Subcutaneous adipose tissue (tissue), 4 donors: ENCODE measurements around the gene CFAP43. TPM values are rescaled to one million over a fixed set of nuclear protein-coding genes. Genes with fewer than 3 reads are reported as not detected.

ENCODE experiments used
- total RNA-seq, 4 donors: library from RNA; depleted of rRNA; stranded (reverse); fragments of >200 nt; gene quantifications; one replicate each; pipeline ENCODE4 v1.1.0, GENCODE V29; 2016
- TF ChIP-seq, protein P1 (sequence below): fragments of 450-650 bp; IDR thresholded peaks from one replicate; pipeline ENCODE4 v1.5.1; 2016; ENCODE audit warnings: low read depth, mild to moderate bottlenecking, control low read depth, antibody characterized with exemption, moderate library complexity

CFAP43 gene
- total RNA-seq, 4 donors from 2014 or later = 0.19 TPM; not detected in 3

DNA sequence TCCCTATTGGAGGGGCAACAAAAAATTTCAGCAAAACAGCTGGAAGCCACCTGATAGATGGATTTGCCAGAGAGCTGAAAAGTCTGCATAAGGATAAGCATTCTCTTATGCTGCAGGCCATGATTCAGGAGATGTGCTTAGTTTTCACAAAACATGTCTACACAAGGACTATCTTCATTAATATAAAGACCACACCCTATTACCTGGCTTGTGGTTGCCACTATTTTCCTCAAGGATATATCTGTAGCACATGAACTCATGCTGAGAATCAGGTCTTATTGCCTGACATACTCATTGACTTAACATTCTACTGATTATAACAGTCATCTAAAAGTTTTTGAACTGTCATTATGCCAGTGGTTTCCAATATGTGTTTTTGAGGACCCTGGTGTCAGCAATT, 139.4 kb downstream of the CFAP43 start:
- TF ChIP-seq, protein P1, sequence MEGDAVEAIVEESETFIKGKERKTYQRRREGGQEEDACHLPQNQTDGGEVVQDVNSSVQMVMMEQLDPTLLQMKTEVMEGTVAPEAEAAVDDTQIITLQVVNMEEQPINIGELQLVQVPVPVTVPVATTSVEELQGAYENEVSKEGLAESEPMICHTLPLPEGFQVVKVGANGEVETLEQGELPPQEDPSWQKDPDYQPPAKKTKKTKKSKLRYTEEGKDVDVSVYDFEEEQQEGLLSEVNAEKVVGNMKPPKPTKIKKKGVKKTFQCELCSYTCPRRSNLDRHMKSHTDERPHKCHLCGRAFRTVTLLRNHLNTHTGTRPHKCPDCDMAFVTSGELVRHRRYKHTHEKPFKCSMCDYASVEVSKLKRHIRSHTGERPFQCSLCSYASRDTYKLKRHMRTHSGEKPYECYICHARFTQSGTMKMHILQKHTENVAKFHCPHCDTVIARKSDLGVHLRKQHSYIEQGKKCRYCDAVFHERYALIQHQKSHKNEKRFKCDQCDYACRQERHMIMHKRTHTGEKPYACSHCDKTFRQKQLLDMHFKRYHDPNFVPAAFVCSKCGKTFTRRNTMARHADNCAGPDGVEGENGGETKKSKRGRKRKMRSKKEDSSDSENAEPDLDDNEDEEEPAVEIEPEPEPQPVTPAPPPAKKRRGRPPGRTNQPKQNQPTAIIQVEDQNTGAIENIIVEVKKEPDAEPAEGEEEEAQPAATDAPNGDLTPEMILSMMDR = no peak

DNA sequence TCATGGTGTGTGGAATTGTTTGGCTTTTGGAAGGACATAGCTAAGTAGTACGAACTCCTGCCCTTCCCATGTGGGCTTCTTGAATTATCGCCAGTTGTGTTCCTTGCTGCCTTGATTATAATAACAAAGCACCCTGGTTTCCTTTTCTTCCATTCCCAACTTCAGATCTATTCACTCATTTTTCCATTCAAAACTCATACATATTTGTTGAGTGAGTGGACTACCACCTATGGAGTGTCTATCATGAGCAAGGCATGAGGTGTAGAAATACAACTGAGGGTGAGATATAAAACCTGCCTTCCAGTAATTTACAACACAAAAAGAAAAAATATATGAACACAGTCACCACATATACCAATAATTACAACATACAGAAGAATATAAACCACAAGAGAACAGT, 141.6 kb downstream of the CFAP43 start:
- TF ChIP-seq, protein P1 = no peak

DNA sequence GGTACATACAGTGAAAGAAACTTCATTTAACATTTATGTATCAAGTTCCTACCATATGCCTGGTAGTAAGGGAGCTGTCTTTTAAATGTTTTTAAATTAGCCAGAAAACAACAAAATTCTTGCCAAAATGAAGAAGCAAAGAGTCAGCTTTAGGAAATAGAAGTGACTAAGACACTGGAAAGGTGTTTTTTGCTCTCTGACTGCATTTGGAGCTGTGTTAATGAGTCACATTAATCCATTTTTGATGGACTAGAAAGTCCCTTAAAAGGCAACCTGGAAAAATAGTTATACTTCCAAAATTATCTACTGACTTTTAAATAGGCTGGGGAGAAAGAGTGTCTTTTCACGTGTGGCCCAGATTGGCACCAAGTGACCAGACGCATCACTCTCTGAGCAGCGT, 142.5 kb downstream of the CFAP43 start:
- TF ChIP-seq, protein P1 = no peak

DNA sequence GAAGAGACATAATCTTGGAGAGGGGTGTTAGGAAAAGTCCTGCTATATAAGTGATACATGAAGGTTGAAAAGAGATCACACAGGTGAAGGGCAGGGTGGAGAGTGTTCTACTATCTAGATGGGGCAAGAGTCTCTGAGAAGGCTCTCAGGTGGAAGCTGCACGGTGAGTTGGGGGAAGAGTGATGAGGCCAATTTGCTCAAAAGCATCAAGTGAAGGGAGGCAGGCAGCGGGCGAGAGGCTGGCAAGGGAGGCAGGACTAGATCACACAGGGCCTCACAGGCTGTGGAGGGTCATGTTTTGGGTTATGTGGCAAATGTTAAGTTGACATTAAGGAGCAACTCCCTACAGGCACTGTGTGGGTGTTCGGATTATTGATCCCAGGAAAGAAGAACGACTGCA, 143.9 kb downstream of the CFAP43 start:
- TF ChIP-seq, protein P1 = no peak

DNA sequence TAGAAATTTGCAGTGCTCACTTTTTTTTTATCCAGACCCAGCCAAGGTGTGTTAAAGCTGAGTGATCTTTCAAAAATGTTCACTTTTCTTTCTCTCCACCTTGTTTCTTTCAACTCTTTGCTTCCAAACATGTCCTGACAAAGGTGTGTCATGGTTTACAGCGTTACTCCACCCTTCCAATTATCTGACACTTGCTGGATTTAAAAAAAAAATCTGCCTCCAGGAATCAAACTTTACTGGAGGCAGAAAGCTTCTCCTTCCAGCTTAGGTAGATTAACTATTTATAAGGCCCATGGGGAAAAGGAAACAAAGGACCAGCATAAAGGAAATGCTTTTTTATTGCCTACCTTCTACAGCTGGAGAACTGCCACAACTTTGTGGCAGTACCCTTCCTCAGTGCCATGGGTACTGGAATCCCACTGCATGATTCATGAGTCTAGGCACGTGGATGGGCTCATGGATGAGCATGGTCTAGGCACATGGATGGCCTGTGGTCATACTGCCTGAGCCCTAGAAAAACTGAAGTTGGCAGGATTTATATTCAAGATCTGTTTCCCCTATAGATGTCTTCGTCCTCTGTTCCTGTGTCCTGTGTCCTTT, 146.3 kb downstream of the CFAP43 start, which contains the start of gene COL17A1:
TSS of gene COL17A1 (minus strand) at position 80 of the 600 bp plus-strand sequence. CDS start 5,207 bp downstream, outside the sequence.
- TF ChIP-seq, protein P1 = no peak

DNA sequence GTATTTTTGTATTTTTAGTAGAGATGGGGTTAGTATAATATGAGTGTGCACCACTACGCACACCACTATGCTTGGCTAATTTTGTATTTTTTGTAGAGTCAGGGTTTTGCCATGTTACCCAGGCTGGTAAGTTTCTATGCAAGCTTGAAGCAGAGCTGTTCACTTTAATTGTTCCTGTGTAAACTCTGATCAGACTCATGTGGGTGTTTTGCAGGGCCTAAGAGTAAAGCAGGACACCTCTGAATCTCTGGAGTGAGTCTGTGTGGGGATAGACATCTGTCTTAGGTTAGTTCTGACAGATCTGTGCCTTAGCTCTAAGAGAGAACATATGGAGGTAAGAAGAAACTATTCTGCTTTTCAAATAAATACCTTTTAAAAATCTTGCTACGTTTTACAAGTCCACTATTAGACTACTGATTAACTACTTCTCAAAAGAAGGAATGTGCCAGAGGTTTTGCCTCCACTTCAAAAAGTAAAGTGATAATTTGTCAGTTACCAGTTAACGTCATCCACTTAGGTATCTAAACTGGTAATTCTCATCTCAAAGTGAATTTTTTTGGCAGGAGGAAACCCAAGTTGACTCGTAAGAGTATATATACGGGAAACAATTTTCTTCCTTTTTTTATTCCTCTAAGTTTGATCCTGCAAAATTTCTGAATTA, 147.6 kb downstream of the CFAP43 start:
- TF ChIP-seq, protein P1 = no peak

DNA sequence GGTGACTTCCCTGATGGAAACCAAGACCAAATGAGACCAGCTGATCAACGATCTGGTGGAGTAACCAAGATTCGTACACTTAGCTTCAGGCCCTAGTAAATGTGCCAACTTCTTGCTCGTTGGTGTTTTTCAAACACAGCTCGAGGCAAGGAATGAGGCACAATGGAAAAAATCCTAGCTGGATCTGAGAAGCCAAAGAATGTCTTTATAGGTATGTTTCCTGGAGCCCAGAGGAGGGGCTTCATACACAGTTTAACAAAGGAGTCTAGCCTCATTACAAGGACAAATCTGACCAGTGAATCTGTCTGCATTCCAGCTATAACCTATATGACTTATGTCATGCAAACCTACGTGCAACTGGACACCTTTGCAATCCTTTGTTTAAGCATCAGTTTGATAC, 150.2 kb downstream of the CFAP43 start:
- TF ChIP-seq, protein P1 = no peak
